22Rv1 (cell line): ENCODE measurements around the gene ACTR3.

ENCODE experiments used
- H3K27ac ChIP-seq: fragments of 450-650 bp; 2 replicates; pipeline ENCODE4 v1.5.1; 2017
- CTCF ChIP-seq: fragments of 450-650 bp; IDR thresholded peaks from 2 replicates; pipeline ENCODE4 v1.5.1; 2017; ENCODE audit warnings: mild to moderate bottlenecking
- ZFX ChIP-seq: fragments of 450-650 bp; IDR thresholded peaks from 2 replicates; pipeline ENCODE4 v1.6.1; 2017; ENCODE audit warnings: antibody characterized with exemption, borderline replicate concordance

ACTR3 gene

GRCh38 chr2:113861740-113862139 is 28.1 kb upstream of the ACTR3 start:
- no peak overlapping the region for H3K27ac ChIP-seq
- no peak for TF ChIP-seq ZFX
- no peak for TF ChIP-seq CTCF

GRCh38 chr2:113863144-113863543 is 26.7 kb upstream of the ACTR3 start:
- TF ChIP-seq CTCF = no peak
- TF ChIP-seq ZFX = no peak

GRCh38 chr2:113867571-113867970 is 22.3 kb upstream of the ACTR3 start:
- no peak overlapping the region for H3K27ac ChIP-seq
- no peak for TF ChIP-seq CTCF
- no peak for TF ChIP-seq ZFX

More at GRCh38 chr2:113863144-113863543, 26.7 kb upstream of the ACTR3 start:
- H3K27ac ChIP-seq = no peak overlapping the region

- no peak overlapping the region for H3K27ac ChIP-seq
- TF ChIP-seq CTCF = no peak
- no peak for TF ChIP-seq ZFX
Measured at GRCh38 chr2:113869253-113869652, 20.6 kb upstream of the ACTR3 start.

- H3K27ac ChIP-seq = no peak overlapping the region
- TF ChIP-seq ZFX (no peak), CTCF (no peak)
Measured at GRCh38 chr2:113872201-113872600, 17.7 kb upstream of the ACTR3 start.

GRCh38 chr2:113873867-113874266 is 16.0 kb upstream of the ACTR3 start:
- H3K27ac ChIP-seq = no peak overlapping the region
- TF ChIP-seq ZFX (no peak), CTCF (no peak)

- H3K27ac ChIP-seq = no peak overlapping the region
- TF ChIP-seq ZFX = no peak
- TF ChIP-seq CTCF = no peak
Measured at GRCh38 chr2:113875135-113875534, 14.8 kb upstream of the ACTR3 start.
